HG03342 (cell line): Measurements from ENCODE around the gene HOXA4.

ENCODE experiments used
- ATAC-seq: cut with Tn5 transposase; IDR thresholded peaks from one replicate; pipeline ENCODE4 v1.9.1; 2021; ENCODE audit warnings: mild to moderate bottlenecking, moderate library complexity; ENCODE audit not compliant: unreplicated experiment

Gene HOXA4

GRCh38 chr7:27117887-27118491, 12.6 kb downstream of the HOXA4 start:
- no peak for ATAC-seq

DNA sequence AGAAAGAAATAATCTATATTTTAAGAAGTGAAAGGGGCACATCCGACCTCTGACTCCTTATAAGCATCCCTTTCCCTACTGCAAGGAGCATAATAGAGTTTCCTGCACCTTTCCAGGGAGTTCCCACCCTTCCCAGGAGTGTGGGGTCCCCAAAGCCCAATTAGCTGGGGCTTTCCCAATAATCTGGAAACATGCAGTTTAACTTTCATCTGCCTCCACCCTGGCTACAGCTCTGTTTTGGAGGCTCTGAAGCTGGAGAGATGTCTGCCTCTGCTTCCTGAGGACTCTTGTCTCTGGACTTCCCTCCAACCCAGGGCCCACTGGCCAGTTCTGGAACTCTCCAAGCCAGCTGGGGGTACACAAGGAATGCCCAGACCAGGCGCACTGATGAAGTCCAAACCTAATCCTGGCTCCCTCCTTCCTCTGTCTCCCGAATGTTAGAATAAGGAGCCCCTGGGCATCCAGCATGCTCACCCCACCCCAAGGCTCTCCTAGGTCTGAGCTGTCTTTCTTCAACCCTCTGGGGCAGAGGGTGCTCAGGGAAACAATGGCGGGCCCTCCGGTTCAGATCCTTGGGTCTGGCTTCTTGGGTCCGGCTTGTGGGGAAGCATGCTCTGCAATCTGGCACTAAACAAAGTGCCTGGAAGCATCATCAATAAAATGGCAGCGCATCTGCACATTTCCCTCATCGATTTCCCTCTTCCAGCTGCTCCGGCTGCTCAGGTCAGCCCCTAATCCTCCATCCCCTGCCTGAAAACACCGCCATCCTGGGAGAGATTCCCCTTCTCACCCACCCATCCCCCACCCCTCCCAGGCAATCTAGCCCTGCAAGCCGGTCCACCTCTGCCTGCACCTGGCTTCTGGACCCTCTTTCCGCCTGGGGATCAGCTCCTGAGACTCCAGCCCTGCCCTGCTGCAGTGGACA, 13.3 kb downstream of the HOXA4 start:
- ATAC-seq = no peak

- ATAC-seq = no peak
These were observed 14.3 kb downstream of the HOXA4 start for GRCh38 chr7:27116031-27116961.

DNA sequence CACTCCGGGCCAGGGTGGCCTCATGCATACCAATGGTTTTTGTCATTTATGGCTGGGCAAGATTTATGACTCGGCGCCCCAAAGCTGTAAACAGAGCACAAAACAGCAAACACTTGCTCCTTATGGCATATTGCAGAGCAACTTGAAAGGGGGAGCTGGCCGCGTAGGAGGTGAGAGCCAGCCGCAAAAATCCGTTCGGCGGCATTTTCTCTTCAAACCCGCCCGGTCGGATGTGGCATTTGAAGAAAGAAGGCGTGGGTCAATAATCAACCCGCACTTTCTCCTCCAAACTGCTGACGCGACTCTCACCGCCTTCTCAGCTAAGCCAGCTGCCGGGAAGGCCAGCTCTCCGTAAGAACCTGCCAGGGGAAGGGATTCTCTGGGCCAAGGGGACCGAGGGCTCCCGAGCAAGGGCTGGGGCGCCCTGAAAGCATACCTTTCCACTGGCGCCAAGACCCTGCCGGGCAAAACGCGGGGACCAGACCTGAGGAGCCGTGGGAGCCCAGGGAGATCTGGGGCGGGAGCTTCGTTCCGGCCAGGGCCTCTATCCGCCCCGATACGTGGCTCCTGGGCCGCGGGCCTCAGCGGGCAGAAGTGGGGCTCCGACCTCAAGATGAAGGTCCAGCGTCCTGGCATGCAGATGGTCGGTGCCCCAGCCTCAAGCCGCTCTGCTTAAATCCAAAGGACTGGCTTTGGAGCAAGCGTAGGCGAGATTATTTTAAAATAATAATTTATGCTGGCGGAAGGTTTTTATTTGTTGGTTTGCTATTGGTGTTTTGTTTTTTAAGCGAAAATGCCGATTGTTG, 15.1 kb downstream of the HOXA4 start:
- no peak for ATAC-seq

GRCh38 chr7:27114881-27115220, 15.7 kb downstream of the HOXA4 start:
- no peak for ATAC-seq

DNA sequence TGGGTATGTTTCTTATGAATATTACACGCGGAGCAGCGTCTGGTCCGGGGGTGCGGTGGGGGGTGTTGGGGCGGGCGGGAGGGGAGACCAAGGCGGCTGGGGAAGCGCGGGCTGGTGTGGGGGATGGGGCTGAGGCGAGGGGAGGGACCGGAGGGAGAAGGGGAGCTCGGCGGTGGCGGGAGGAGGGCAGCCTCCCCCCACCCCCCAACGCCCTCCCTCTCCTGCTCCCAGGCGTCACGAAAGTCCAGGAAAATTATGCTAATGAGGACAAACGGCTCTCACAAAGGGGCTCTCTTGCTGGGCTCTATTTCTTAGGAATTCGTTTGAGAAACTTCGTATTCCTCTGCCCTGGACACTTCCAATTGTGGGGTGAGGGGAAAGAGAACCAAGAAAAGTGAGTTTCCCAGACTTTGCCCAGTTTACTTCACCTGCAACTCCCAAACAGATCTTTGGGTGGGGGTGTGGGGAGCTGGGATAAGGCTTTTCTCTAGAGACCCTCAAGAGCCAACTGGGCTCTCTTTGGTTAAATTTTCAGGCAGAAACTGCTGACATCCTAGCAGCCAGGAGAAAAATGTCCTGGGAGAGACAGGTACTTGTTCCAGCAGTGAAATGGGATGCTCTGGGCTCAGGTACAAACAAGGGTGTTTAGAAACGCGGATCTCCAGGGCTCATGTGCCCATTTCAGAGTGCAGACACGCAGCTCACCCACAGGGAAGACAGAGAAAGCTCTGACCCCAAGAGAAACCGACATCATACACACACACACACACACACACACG, 16.4 kb downstream of the HOXA4 start:
- no peak for ATAC-seq

- no peak for ATAC-seq
These were observed 17.3 kb downstream of the HOXA4 start for GRCh38 chr7:27112955-27113949.

- no peak for ATAC-seq
These were observed 18.2 kb downstream of the HOXA4 start for GRCh38 chr7:27112361-27112760.

GRCh38 chr7:27111751-27112277, 18.7 kb downstream of the HOXA4 start:
- ATAC-seq = no peak

GRCh38 chr7:27111042-27111750, 19.4 kb downstream of the HOXA4 start:
- ATAC-seq = no peak

- no peak for ATAC-seq
These were observed 20.1 kb downstream of the HOXA4 start for GRCh38 chr7:27110186-27111031.

DNA sequence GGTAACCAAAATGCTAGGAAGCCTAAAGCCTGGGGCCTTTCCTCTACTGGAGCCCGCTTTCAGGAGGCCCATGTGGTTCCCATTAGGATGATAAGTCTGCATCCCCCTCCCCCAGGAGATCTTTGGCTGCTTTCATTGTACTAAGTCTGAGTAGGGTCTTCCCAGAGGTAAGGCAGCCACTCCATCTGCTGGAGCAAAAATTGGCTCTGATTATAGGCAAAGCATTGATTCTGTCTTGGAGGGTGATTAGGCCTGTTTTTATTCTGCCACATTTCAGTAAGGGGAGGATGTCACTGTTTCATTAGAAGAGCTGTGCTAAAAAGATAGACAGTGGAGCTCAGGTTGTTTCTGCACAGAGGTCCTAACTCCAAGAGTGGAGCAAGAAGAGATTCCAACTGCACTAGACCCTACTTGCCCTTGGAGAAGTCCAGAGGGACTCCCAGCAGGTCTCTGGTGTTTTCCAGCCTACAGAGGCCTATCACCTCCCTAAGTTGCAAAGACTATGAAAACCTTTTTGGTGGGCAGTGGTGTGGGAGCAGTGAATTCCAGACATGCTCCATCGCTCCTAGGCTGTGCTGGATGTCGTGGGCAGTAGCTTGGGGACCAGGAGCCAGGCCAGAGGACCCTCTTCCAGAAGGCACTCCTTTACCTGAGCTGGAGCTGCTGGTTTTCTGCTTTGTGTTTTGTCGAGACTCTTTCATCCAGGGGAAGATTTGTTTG, 20.9 kb downstream of the HOXA4 start:
- ATAC-seq = no peak

- ATAC-seq = no peak
These were observed 22.0 kb downstream of the HOXA4 start for GRCh38 chr7:27108390-27109127.

DNA sequence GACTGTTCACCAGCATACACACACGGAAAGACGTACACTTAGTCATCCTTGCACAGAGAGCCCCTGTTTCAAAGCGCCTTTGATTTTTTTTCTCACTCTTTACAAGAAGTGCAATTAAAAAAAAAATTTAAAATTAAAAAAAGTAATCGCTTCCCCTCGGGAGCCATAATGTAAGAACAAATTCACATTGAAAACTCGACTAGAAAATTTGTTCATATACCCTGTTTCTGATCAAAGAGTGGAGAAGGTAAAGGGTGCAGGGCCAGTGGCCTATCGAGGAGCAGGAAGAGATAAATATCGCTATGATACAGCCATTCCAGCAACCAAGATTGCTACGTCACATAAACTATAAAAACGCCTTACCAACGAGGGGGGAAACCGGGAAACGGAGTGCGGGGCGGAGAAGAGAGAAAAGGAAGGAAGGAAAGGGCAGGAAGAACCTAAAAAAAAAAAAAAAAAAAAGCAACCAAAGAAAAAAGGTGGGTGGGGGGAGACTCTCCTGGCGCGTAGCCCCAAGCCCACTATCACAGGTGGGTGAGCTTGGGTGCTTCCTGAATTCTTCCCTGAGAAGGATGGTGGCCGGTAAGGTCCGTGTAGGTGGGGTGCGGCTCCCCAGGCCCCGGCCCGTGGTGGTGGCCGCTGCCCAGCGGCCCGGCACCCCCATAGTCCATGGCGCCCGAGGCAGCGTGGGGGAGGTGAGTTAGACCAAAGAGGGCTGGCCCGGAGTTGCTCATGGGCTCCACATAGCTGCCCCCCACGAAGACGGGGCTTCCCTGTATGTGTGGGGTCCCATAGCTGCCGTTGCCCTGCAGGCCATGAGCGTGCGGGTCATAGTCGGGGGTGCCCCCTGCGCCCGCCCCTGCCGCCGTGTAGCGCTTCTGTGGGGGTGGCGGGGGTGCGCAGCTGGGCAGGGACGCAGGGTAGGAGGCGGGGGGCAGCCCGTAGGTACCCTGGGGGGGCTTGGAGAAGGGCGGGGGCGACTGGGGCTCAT, 22.9 kb downstream of the HOXA4 start:
- no peak for ATAC-seq
